Caco-2 (cell line): Measurements from ENCODE around the gene CIITA. TPM values are rescaled to one million over a fixed set of nuclear protein-coding genes. Genes with fewer than 3 reads are reported as not detected.

Source experiments
- BruUV-seq: library from RNA; stranded (reverse); fragments of 400-500 nt; replicated peaks from 2 replicates; lab custom pipeline; 2021; lab: Mats Ljungman, UMichigan
- CTCF ChIA-PET: fragments of 300-600 bp; sonication (Branson Sonifier 250); formaldehyde crosslinking; loops from one replicate; lab custom pipeline; 2022; ENCODE audit warnings: antibody characterized with exemption; lab: Charles Lee
- POLR2A ChIA-PET: fragments of 300-600 bp; sonication (Branson Sonifier 250); formaldehyde crosslinking; loops from one replicate; lab custom pipeline; 2022; ENCODE audit warnings: antibody characterized with exemption; lab: Charles Lee
- DNase-seq, 2 experiments: peaks; one replicate each; pipeline versions ENCODE4 v3.0.0 to v3.0.0-alpha.2; 2020 to 2022
- H3K27me3 ChIP-seq: replicated peaks from 2 replicates; pipeline ENCODE4 v1.6.0; 2011; ENCODE audit warnings: low read length; ENCODE audit not compliant: control insufficient read depth, insufficient read depth
- H3K36me3 ChIP-seq: 2 replicates; pipeline ENCODE4 v1.5.1; 2011; ENCODE audit warnings: low read length; ENCODE audit not compliant: control insufficient read depth, insufficient read depth
- H3K4me1 ChIP-seq: fragments of 250-450 bp; sonication (Bioruptor Pico); 2 replicates; pipeline ENCODE4 v1.5.1; 2020; ENCODE audit warnings: mild to moderate bottlenecking
- H3K4me3 ChIP-seq: 2 replicates; pipeline ENCODE4 v1.5.1; 2011; ENCODE audit warnings: low read depth, mild to moderate bottlenecking, control low read depth, low read length
- H3K9me3 ChIP-seq: fragments of 250-450 bp; sonication (Bioruptor Pico); 2 replicates; pipeline ENCODE4 v1.5.1; 2020; ENCODE audit warnings: mild to moderate bottlenecking, moderate library complexity
- H3K27ac Mint-ChIP-seq: one replicate; pipeline ENCODE4 v1.8.0; 2022; ENCODE audit warnings: mixed read lengths; ENCODE audit not compliant: unreplicated experiment
- H3K27me3 Mint-ChIP-seq: one replicate; pipeline ENCODE4 v1.8.0; 2022; ENCODE audit warnings: mixed read lengths; ENCODE audit not compliant: insufficient read depth, unreplicated experiment
- H3K36me3 Mint-ChIP-seq: one replicate; pipeline ENCODE4 v1.8.0; 2022; ENCODE audit warnings: mild to moderate bottlenecking, mixed read lengths; ENCODE audit not compliant: insufficient read depth, unreplicated experiment
- H3K4me1 Mint-ChIP-seq: one replicate; pipeline ENCODE4 v1.8.0; 2022; ENCODE audit warnings: low read depth, mixed read lengths; ENCODE audit not compliant: unreplicated experiment
- H3K4me3 Mint-ChIP-seq: one replicate; pipeline ENCODE4 v1.8.0; 2022; ENCODE audit warnings: mild to moderate bottlenecking, moderate library complexity, mixed read lengths; ENCODE audit not compliant: unreplicated experiment
- H3K9me3 Mint-ChIP-seq: one replicate; pipeline ENCODE4 v1.8.0; 2022; ENCODE audit warnings: mixed read lengths; ENCODE audit not compliant: unreplicated experiment
- CTCF ChIP-seq, 2 experiments: fragments of 200-600 bp in 1 of 2; IDR thresholded peaks; 1 replicate in 1 of 2; 2 replicates in 1 of 2; pipeline versions ENCODE4 v1.5.1 to v1.8.0; 2011 to 2022; ENCODE audit warnings: antibody characterized with exemption in 1 of 2, control low read depth in 1 of 2, inconsistent platforms in 1 of 2, low read depth in 1 of 2, low read length in 1 of 2, mild to moderate bottlenecking in 1 of 2, moderate library complexity in 1 of 2; ENCODE audit not compliant: insufficient read depth in 1 of 2, severe bottlenecking in 1 of 2, unreplicated experiment in 1 of 2
- intact Hi-C: fragments of 100-400 bp; cut with micrococcal nuclease; formaldehyde crosslinking; loops from one replicate; pipeline ENCODE4 v1.10.0; 2022; ENCODE audit not compliant: unreplicated experiment
- total RNA-seq: library from RNA; stranded (reverse); gene quantifications from 2 replicates; pipeline ENCODE4 v1.2.3, GENCODE V29; 2022

The CIITA gene
- total RNA-seq, 1 experiment from 2014 or later = 0.27 TPM

GRCh38 chr16:10871157-10871991, 5.6 kb upstream of the CIITA start:
- H3K36me3 Mint-ChIP-seq = no peaks in the 10 kb centered on the region
- intact Hi-C loops = no loop called here
- CTCF ChIA-PET = no interaction called here
- H3K27me3 Mint-ChIP-seq = peaks cover 9% of the 10 kb centered on the region
- POLR2A ChIA-PET = no interaction called here
- no peak for TF ChIP-seq CTCF (IDR thresholded peaks at IDR 0.05; ENCODE audit: insufficient read depth in 1 of 2, low read depth in 1 of 2, low read length in 1 of 2, severe bottlenecking in 1 of 2, unreplicated experiment in 1 of 2)
- H3K9me3 Mint-ChIP-seq = no peaks in the 10 kb centered on the region
- no peak overlapping the region for H3K27ac Mint-ChIP-seq
- no peaks in the 10 kb centered on the region for H3K4me1 Mint-ChIP-seq
- H3K4me3 ChIP-seq = no peak overlapping the region
- H3K36me3 ChIP-seq = no peaks in the 10 kb centered on the region
- no peaks in the 10 kb centered on the region; the same call in 1 of the 2 replicates for H3K4me1 ChIP-seq
- no peaks in the 10 kb centered on the region for H3K27me3 ChIP-seq
- BruUV-seq = no TSS peak
- H3K9me3 ChIP-seq = no peaks in the 10 kb centered on the region
- H3K4me3 Mint-ChIP-seq = no peak overlapping the region
- DNase-seq = no peak

DNA sequence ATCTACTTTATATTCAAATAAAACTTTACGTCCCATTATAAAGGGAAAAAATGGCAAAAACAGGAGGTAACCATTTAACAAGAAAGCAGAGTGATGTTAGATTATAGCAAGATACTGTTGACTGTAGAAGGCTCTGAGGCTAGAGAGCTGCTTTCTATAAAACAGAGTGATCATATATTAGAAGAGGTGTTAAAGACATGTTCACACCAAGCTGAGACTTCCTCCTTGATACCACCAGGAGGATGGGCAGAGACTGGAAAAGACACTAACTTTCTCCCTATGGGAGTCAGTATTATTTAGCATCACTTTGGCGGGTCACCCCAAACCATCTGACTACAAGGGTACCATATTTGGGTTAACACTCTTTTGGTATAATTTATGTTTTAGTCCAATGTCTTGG, 687 bp upstream of the CIITA start:
- Mint-ChIP-seq H3K4me1 (no peaks in the 10 kb centered on the region), H3K36me3 (no peaks in the 10 kb centered on the region), H3K9me3 (no peaks in the 10 kb centered on the region), H3K27me3 (peaks cover 20% of the 10 kb centered on the region), H3K4me3 (no peak overlapping the region), H3K27ac (no peak overlapping the region)
- H3K9me3 ChIP-seq = no peaks in the 10 kb centered on the region
- H3K36me3 ChIP-seq = no peaks in the 10 kb centered on the region
- H3K4me3 ChIP-seq = no peak overlapping the region
- CTCF ChIA-PET = no interaction called here
- intact Hi-C loops = no loop called here
- no TSS peak for BruUV-seq
- no peak for TF ChIP-seq CTCF (IDR thresholded peaks at IDR 0.05; ENCODE audit: insufficient read depth in 1 of 2, low read depth in 1 of 2, low read length in 1 of 2, severe bottlenecking in 1 of 2, unreplicated experiment in 1 of 2)
- 0 out of 2 replicates have a peak, but pooled peaks cover 5% of the 10 kb centered on the region for H3K4me1 ChIP-seq
- POLR2A ChIA-PET = no interaction called here
- H3K27me3 ChIP-seq = no peaks in the 10 kb centered on the region
- no peak for DNase-seq

DNA sequence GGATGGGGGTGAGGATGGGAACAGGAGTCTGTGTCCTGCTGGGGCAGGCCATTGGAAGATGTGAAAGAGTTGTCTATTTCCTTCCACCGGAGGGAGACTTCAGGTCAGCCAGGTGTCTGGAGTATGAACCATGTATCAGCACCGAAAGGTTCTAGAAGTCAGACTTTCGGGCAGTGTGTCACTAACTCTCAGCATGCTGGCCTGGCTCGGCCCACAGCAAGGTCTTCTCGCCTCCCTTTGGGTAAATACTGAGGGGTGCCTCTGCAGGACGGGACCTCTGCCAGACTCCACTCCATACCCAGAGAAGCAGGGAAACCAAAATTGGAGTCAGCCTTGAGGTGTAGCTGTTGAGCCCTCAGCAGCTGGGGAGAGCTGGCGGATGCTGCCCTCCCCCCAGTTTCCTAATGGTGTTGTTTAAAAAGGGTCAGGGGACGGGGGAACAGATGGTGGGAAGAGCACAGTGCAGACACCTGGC, 507 bp downstream of the CIITA start:
- peak in 1 of 2 experiments; percentile 13 for DNase-seq
- H3K27ac Mint-ChIP-seq = no peak overlapping the region
- peaks cover 17% of the 10 kb centered on the region for H3K27me3 Mint-ChIP-seq
- no peak overlapping the region for H3K4me3 ChIP-seq
- no TSS peak for BruUV-seq
- H3K9me3 ChIP-seq = no peaks in the 10 kb centered on the region
- H3K27me3 ChIP-seq = no peaks in the 10 kb centered on the region
- no peak for TF ChIP-seq CTCF (IDR thresholded peaks at IDR 0.05; ENCODE audit: insufficient read depth in 1 of 2, low read depth in 1 of 2, low read length in 1 of 2, severe bottlenecking in 1 of 2, unreplicated experiment in 1 of 2)
- H3K36me3 ChIP-seq = no peaks in the 10 kb centered on the region
- H3K4me1 Mint-ChIP-seq = no peaks in the 10 kb centered on the region
- ChIA-PET POLR2A (no interaction called here), CTCF (interaction anchor here (2.0 kb wide), 1 partner anchor 41 kb away, joined by 9 read pairs; no protein-coding TSS in a partner anchor)
- no peaks in the 10 kb centered on the region for H3K9me3 Mint-ChIP-seq
- no peak overlapping the region for H3K4me3 Mint-ChIP-seq
- intact Hi-C loops = no loop called here
- no peaks in the 10 kb centered on the region for H3K36me3 Mint-ChIP-seq
- 0 out of 2 replicates have a peak, but pooled peaks cover 5% of the 10 kb centered on the region for H3K4me1 ChIP-seq
